ENCODE data around the gene GLI1. TPM values are rescaled to one million over a fixed set of nuclear protein-coding genes. Genes with fewer than 3 reads are reported as not detected.
"Not testable (repeated sequence)": the region's sequence is repeated elsewhere in the genome, so short reads cannot be mapped to it uniquely, and the experiment has no call there.

Gene GLI1
- total RNA-seq, 1 donor from 2014 or later: 0.72 TPM

GRCh38 chr12:57476162-57476992 lies 16.8 kb downstream of the GLI1 start:
- peak; percentile 3 for ATAC-seq

GRCh38 chr12:57476993-57477709 lies 17.6 kb downstream of the GLI1 start:
- ATAC-seq: no peak

- peak; percentile 40 for ATAC-seq
Measured at GRCh38 chr12:57477710-57478681, 18.4 kb downstream of the GLI1 start.

GRCh38 chr12:57479043-57479375 lies 19.4 kb downstream of the GLI1 start:
- ATAC-seq: peak; percentile 2

- peak; percentile 8 for ATAC-seq
Measured at GRCh38 chr12:57479376-57480115, 20.0 kb downstream of the GLI1 start, which contains the start of gene ARHGAP9. ARHGAP9 (minus strand) TSS chr12:57479866; CDS start chr12:57479406, 460 bp downstream.

- no peak for ATAC-seq
Measured at GRCh38 chr12:57481671-57482070, 22.1 kb downstream of the GLI1 start.

- ATAC-seq: no peak
Measured at GRCh38 chr12:57483466-57483865, 23.9 kb downstream of the GLI1 start.

- ATAC-seq: no peak
Measured at GRCh38 chr12:57485695-57486094, 26.1 kb downstream of the GLI1 start.

GRCh38 chr12:57487055-57487596 lies 27.5 kb downstream of the GLI1 start:
- ATAC-seq: no peak

GRCh38 chr12:57487597-57488401 lies 28.2 kb downstream of the GLI1 start, which contains the start of gene MARS1:
MARS1 (plus strand) TSS chr12:57488068; CDS start chr12:57488091, 23 bp downstream.
- ATAC-seq: peak; percentile 96

GRCh38 chr12:57488402-57489156 lies 29.0 kb downstream of the GLI1 start:
- peak; percentile 24 for ATAC-seq

GRCh38 chr12:57489157-57489641 lies 29.6 kb downstream of the GLI1 start:
- ATAC-seq: no peak

GRCh38 chr12:57490126-57490525 lies 30.5 kb downstream of the GLI1 start:
- ATAC-seq: no peak

- no peak for ATAC-seq
Measured at GRCh38 chr12:57491393-57492280, 32.1 kb downstream of the GLI1 start.

- not testable (repeated sequence) for ATAC-seq
Measured at GRCh38 chr12:57495051-57495701, 35.6 kb downstream of the GLI1 start.

GRCh38 chr12:57496822-57497221 lies 37.2 kb downstream of the GLI1 start:
- ATAC-seq: no peak

GRCh38 chr12:57497223-57498131 lies 37.9 kb downstream of the GLI1 start:
- ATAC-seq: peak; percentile 24
